22Rv1 (cell line): ENCODE data around the gene ABCC5.

Source experiments
- ZFX ChIP-seq: fragments of 450-650 bp; IDR thresholded peaks from 2 replicates; pipeline ENCODE4 v1.6.1; 2017; ENCODE audit warnings: antibody characterized with exemption, borderline replicate concordance
- TF ChIP-seq, protein P1 (sequence below): fragments of 450-650 bp; IDR thresholded peaks from 2 replicates; pipeline ENCODE4 v1.5.1; 2017; ENCODE audit warnings: mild to moderate bottlenecking

DNA sequence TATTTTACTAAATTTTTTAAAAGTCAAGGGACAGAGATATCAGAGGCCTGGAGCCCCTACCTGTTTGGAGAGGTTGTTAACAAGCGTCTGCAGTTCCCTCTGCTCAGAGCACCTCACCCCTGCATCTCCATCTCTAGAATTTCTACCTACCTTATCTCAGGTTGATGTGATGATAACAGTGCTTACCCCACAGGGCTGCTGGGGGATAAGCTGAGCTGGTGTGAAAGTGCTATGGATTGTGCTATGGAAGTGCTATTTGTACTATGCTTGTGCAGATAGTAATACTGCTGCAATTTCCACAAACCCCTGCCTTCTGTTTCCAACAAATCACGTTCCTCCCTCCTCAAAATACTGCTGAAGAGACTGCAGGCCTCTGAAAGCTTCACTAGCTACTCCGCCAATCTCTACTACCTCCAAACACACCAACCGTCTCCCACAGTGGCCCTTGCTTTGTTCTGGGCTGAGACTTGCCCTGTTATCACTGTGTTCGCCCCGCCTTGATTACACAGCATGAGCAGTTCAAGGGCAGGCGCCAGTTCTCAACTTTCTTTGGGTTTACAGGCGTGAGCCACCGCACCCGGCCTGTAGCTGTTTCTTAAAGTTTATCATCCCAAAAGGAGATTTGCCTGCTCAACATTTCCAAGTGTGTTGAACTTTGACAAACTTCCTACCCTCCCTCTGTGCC lies 104.6 kb downstream of the ABCC5 start:
- no peak for TF ChIP-seq ZFX
- TF ChIP-seq, protein P1, sequence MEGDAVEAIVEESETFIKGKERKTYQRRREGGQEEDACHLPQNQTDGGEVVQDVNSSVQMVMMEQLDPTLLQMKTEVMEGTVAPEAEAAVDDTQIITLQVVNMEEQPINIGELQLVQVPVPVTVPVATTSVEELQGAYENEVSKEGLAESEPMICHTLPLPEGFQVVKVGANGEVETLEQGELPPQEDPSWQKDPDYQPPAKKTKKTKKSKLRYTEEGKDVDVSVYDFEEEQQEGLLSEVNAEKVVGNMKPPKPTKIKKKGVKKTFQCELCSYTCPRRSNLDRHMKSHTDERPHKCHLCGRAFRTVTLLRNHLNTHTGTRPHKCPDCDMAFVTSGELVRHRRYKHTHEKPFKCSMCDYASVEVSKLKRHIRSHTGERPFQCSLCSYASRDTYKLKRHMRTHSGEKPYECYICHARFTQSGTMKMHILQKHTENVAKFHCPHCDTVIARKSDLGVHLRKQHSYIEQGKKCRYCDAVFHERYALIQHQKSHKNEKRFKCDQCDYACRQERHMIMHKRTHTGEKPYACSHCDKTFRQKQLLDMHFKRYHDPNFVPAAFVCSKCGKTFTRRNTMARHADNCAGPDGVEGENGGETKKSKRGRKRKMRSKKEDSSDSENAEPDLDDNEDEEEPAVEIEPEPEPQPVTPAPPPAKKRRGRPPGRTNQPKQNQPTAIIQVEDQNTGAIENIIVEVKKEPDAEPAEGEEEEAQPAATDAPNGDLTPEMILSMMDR, result no peak
